HG02678 (cell line): Measurements from ENCODE around the gene RBM25.
A peak's percentile ranks its signal among the peaks of the same experiment; 100 is the strongest.

Experiments
- ATAC-seq: cut with Tn5 transposase; IDR thresholded peaks from one replicate; pipeline ENCODE4 v1.9.1; 2021; ENCODE audit warnings: mild to moderate bottlenecking, moderate library complexity; ENCODE audit not compliant: unreplicated experiment

RBM25 gene

GRCh38 chr14:73102806-73103497, 44.6 kb downstream of the RBM25 start:
- ATAC-seq = no peak

DNA sequence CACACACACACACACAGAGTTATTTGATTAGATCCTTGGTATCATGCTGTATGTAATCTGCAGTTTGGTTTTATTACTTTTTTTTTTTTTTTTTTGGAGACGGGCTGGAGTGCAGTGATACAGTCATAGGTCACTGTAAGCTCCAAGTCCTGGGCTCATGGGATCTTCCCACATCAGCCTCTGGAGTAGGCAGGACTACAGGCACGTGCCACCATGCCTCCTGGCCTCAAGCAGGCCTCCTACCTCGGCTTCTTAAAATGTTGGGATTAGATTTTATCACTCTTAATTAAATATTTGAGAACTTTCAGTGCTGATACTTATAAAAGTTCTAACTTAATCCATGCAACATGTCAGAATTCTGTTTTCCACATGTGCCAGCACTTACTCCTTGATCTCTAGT, 46.7 kb downstream of the RBM25 start:
- ATAC-seq = no peak

- no peak for ATAC-seq
Measured at GRCh38 chr14:73105727-73106126, 47.4 kb downstream of the RBM25 start.

DNA sequence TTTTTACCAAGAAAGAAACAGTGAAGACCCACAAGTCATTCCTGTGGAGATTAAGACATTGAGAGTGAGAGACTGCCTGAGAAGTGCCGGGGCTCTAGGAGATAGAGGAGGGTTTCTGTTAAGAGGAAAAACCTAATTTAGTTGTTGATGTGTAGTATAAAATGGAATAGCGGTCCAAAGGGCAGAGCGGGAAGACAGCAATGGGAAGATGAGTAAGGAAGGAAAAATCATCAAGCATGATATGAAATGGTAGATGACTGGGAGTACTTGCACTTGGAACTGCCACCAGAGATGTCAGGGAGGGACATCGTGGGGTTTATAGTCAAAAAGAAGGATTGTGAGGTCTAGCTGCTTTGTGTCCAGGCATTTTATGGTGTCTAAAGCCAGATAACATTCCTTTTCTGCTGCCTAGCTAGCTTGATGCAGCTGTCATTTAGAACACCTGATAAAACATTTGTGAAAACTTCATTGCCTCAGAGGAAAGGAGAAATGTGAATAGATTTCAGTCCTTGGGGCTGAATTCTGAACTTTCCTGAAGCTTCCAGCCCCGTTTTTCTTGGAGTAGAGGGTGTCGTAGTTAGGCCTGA, 57.8 kb downstream of the RBM25 start:
- no peak for ATAC-seq

- ATAC-seq = no peak
Measured at GRCh38 chr14:73124180-73124894, 66.0 kb downstream of the RBM25 start.

- no peak for ATAC-seq
Measured at GRCh38 chr14:73125169-73125588, 66.8 kb downstream of the RBM25 start.

DNA sequence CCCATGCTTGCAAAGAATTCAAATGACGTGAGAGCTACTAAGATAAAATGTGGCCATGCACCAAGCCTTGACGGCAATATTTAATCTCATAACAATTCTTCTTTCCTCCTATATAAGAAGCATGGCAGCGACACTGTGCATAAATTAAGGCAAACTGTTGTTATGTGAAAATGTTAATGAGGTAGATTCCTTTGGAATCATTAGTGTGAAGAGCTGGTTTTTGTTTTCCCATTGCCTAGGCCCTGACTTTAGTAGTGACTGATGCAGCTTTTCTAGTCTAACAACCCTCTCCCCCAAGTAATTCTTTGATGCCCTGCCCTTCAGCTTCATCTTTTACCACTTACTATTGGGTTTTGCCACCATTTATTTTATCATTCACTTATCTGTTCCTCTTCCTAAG, 67.4 kb downstream of the RBM25 start:
- ATAC-seq = no peak

DNA sequence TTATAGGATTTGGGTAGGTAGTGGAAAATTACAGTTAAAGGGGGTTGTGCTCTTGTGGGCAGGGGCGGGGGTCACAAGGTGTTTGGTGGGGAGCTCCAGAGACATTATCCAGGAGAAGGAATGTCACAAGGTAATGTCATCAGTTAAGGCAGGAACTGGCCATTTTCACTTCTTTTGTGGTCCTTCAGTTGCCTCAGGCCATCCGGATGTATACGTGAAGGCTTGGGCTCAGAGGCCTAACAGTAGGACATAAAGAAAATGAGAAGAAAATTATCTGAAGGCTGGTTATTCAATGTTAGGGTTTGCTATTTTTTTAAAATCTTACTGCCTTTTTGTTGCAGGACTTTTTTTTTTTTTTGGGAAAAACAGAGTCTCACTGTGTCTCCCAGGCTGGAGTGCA, 75.5 kb downstream of the RBM25 start:
- ATAC-seq = no peak

DNA sequence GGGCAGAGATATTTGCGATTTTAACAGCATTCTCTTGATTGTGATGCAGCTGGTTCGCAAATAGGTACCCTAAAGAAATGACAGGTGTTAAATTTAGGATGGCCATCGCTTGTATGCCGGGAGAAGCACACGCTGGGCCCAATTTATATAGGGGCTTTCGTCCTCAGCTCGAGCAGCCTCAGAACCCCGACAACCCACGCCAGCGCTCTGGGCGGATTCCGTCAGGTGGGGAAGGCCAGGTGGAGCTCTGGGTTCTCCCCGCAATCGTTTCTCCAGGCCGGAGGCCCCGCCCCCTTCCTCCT, 77.7 kb downstream of the RBM25 start:
- ATAC-seq = no peak

DNA sequence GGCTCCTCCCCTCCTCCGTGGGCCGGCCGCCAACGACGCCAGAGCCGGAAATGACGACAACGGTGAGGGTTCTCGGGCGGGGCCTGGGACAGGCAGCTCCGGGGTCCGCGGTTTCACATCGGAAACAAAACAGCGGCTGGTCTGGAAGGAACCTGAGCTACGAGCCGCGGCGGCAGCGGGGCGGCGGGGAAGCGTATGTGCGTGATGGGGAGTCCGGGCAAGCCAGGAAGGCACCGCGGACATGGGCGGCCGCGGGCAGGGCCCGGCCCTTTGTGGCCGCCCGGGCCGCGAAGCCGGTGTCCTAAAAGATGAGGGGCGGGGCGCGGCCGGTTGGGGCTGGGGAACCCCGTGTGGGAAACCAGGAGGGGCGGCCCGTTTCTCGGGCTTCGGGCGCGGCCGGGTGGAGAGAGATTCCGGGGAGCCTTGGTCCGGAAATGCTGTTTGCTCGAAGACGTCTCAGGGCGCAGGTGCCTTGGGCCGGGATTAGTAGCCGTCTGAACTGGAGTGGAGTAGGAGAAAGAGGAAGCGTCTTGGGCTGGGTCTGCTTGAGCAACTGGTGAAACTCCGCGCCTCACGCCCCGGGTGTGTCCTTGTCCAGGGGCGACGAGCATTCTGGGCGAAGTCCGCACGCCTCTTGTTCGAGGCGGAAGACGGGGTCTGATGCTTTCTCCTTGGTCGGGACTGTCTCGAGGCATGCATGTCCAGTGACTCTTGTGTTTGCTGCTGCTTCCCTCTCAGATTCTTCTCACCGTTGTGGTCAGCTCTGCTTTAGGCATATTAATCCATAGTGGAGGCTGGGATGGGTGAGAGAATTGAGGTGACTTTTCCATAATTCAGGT, 78.3 kb downstream of the RBM25 start, which contains the start of gene PSEN1:
Gene PSEN1, plus strand, starts transcription at position 121 of the 839 bp plus-strand sequence. CDS start 11,513 bp downstream, outside the sequence.
- peak; percentile 88 for ATAC-seq

- no peak for ATAC-seq
Measured at GRCh38 chr14:73140811-73141323, 82.5 kb downstream of the RBM25 start.

DNA sequence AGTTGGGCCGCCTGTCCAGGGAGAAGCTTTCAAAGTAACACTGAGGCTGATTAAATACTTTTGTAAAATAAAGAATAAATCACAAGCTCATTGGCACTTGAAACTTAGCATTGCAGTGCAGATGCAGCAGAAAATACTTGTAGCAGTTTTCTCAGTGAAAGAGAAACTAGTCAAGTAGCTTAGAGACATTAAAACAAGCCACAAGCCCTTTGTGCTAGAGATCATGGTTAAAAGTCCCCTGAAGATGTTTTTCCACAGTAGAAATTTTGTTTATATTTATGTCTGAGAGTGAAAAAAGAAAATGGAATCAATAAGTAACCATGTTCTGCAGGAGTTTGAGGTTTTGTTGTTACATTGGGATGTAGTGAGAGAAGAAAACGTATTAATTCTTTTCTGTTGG, 83.9 kb downstream of the RBM25 start:
- no peak for ATAC-seq

- no peak for ATAC-seq
Measured at GRCh38 chr14:73143003-73143402, 84.7 kb downstream of the RBM25 start.

DNA sequence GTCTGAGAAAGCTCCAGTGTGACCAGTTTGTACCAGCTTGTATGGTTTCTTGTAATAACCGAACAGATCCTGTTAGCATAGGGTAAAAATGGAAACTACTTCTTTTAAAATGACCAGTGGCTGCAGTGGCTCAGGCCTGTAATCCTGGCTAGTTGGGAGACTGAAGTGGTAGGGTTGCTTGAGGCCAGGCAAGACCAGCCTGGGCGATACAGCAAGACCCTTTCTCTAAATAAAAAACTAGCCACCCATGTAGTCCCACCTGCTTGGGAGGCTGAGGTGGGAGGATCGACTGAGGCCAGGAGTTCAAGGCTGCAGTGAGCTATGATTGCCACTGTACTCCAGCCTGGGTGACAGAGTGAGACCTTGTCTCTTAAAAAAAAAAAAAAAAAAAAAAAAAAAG, 85.3 kb downstream of the RBM25 start:
- ATAC-seq = no peak

DNA sequence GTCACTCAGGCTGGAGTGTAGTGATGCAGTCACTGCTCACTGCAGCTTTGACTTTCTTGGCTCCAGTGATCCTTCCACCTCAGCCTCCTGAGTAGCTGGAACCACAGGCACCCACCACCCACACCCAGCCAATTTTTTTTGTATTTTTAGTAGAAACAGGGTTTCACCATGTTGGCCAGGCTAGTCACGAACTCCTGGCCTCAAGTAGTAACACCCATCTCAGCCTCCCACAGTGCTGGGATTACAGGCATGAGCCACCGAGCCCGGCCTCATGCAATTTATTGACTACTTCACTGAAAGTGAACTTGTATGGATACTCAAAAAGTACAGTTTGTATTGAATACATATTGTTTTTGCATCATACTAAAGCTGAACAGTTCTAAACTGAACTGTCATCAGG, 87.0 kb downstream of the RBM25 start:
- ATAC-seq = no peak

DNA sequence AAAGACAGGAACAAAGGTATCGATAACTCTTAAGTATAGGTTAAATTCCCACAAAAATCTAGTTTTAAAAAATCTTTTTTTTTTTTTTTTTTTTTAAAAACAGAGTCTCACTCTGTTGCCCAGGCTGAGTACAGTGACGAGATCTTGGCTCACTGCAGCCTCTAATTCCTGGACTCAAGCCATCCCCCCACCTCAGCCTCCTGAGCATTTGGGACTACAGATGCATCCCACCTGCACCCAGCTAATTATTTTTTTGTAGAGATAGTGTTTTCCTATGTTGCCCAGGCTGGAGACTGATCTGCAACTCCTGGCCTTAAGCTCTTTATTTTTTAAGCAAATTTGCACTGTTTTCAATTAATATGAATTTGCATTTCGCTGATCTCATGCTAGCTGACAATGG, 87.8 kb downstream of the RBM25 start:
- no peak for ATAC-seq

DNA sequence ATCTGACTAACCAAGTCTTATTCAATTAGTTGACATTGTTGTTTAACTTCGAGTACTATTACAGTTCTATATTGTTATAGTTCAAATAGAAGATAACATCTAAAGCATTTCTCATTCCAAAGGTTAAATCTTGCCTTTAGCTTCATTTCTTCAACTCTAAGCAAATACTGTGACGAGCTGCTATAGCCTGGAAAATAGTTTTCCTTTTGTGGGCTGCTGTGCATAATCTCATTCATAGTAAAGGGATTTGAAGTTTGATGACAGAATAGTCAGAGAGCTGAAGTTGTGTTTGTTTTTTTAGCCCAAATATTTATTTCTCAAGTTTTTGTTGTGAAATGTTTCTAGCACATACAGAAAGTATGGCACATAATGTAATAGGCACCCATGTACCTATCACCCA, 91.4 kb downstream of the RBM25 start:
- no peak for ATAC-seq

GRCh38 chr14:73153272-73153671, 94.9 kb downstream of the RBM25 start:
- ATAC-seq = no peak

DNA sequence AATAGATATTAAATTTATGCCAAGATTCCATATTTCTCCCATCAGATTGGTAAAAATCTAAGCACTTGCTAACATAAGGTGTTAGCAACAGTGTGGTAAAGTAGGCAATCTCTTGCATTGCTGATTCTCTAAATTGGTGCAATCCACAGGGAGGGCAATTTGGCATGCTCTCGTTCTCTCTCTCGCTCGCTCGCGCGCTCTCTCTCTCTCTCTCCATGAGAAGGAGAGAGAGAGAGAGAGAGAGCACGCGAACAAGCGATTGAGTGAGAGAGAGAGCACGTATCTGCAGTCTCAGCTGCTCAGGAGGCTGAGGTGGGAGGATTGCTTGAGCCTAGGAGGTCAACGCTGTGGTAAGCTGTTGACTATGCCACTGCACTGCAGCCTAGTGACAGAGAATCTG, 103.9 kb downstream of the RBM25 start:
- ATAC-seq = no peak

DNA sequence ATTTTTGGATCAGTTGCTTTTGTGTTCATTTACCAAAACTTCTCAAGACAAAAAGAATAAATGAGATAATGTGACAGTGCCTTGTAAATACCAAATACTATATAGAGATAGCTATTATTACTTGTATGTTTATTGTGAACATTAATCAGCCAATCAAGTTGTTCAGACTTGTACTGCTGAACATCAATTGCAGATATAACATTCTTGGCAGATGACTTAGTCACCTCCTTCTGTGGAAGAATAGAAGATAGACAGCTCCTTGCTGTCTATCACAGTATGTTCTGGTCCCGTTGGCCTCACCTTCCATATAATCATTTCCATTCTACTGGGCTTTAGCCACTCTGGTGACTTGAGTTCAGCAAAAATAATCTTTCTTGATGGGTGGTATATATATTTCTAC, 108.1 kb downstream of the RBM25 start:
- no peak for ATAC-seq

- no peak for ATAC-seq
Measured at GRCh38 chr14:73167727-73168126, 109.4 kb downstream of the RBM25 start.
